SK-N-SH (cell line): ENCODE measurements around the gene CTNNB1. TPM values are rescaled to one million over a fixed set of nuclear protein-coding genes. Genes with fewer than 3 reads are reported as not detected.
"Not testable (repeated sequence)": the region's sequence is repeated elsewhere in the genome, so short reads cannot be mapped to it uniquely, and the experiment has no call there.

Source experiments
- CTCF ChIA-PET: fragments of 300-600, 350-600 bp; formaldehyde crosslinking; extraction: SDS; loops from one replicate; lab custom pipeline; 2021; lab: Yijun Ruan, JAX
- POLR2A ChIA-PET: fragments of 350-600 bp; sonication (Branson Sonifier 250); formaldehyde crosslinking; extraction: SDS; loops from one replicate; lab custom pipeline; 2020; ENCODE audit warnings: antibody characterized with exemption, inconsistent platforms; lab: Yijun Ruan, JAX
- DNase-seq: peaks from one replicate; pipeline ENCODE4 v3.0.0; 2012
- H2AFZ ChIP-seq: fragments of 200-600 bp; sonication (generic); 2 replicates; pipeline ENCODE4 v1.8.1; 2016; ENCODE audit warnings: antibody characterized with exemption, mild to moderate bottlenecking, low read depth
- H3F3A ChIP-seq: fragments of 200-600 bp; sonication (generic); replicated peaks from 2 replicates; pipeline ENCODE3; 2016; ENCODE audit warnings: antibody characterized with exemption, mild to moderate bottlenecking; ENCODE audit not compliant: insufficient read depth
- H3K27ac ChIP-seq, 2 experiments: fragments of 200-500 bp in 1 of 2; fragments of 200-600 bp in 1 of 2; sonication (Bioruptor generic) in 1 of 2; sonication (generic), shearing (Covaris generic) in 1 of 2; 2 replicates each; pipeline versions ENCODE4 v1.5.1 to v1.6.1; 2014 to 2016; ENCODE audit warnings: low read depth in 2 of 2, inconsistent platforms in 1 of 2, low read length in 1 of 2, mild to moderate bottlenecking in 1 of 2, mixed read lengths in 1 of 2
- H3K27me3 ChIP-seq: fragments of 200-600 bp; sonication (generic), shearing (Covaris generic); 2 replicates; pipeline ENCODE4 v1.6.1; 2016; ENCODE audit warnings: mixed run types; ENCODE audit not compliant: insufficient read depth
- H3K36me3 ChIP-seq, 2 experiments: fragments of 200-500 bp in 1 of 2; fragments of 200-600 bp in 1 of 2; sonication (Bioruptor generic) in 1 of 2; sonication (generic) in 1 of 2; replicated peaks in 1 of 2; 2 replicates each; pipeline versions ENCODE3 to v1.5.1; 2014 to 2016; ENCODE audit warnings: low read length in 1 of 2, mild to moderate bottlenecking in 1 of 2; ENCODE audit not compliant: insufficient read depth in 2 of 2, control insufficient read depth in 1 of 2
- H3K4me1 ChIP-seq, 2 experiments: fragments of 200-500 bp in 1 of 2; fragments of 200-600 bp in 1 of 2; sonication (Bioruptor generic) in 1 of 2; sonication (generic), shearing (Covaris generic) in 1 of 2; 2 replicates each; pipeline versions ENCODE4 v1.5.1 to v1.6.1; 2014 to 2016; ENCODE audit warnings: low read depth in 1 of 2, low read length in 1 of 2, mixed run types in 1 of 2; ENCODE audit not compliant: insufficient read depth in 2 of 2, control insufficient read depth in 1 of 2
- H3K4me2 ChIP-seq: fragments of 200-600 bp; sonication (generic), shearing (Covaris generic); 2 replicates; pipeline ENCODE4 v1.6.1; 2017; ENCODE audit warnings: mixed run types
- H3K4me3 ChIP-seq, 2 experiments: fragments of 200-500 bp in 1 of 2; fragments of 200-600 bp in 1 of 2; sonication (Bioruptor generic) in 1 of 2; sonication (generic), shearing (Covaris generic) in 1 of 2; 2 replicates each; pipeline versions ENCODE4 v1.5.1 to v1.8.1; 2014 to 2016; ENCODE audit warnings: low read depth in 2 of 2, inconsistent platforms in 1 of 2, low read length in 1 of 2, mild to moderate bottlenecking in 1 of 2, mixed read lengths in 1 of 2, moderate library complexity in 1 of 2
- H3K79me2 ChIP-seq: fragments of 200-600 bp; sonication (generic); 2 replicates; pipeline ENCODE4 v1.8.1; 2017; ENCODE audit warnings: mild to moderate bottlenecking; ENCODE audit not compliant: insufficient read depth
- H3K9ac ChIP-seq: fragments of 200-600 bp; sonication (generic); 2 replicates; pipeline ENCODE4 v1.6.1; 2017; ENCODE audit warnings: mixed run types
- H3K9me2 ChIP-seq: fragments of 200-600 bp; sonication (generic); 2 replicates; pipeline ENCODE4 v1.6.1; 2017; ENCODE audit warnings: mixed run types
- H3K9me3 ChIP-seq: fragments of 200-600 bp; sonication (generic); 2 replicates; pipeline ENCODE4 v1.6.1; 2017; ENCODE audit warnings: mixed run types, mild to moderate bottlenecking, moderate library complexity
- H4K20me1 ChIP-seq: fragments of 200-600 bp; sonication (generic); 2 replicates; pipeline ENCODE4 v1.6.1; 2017; ENCODE audit warnings: mild to moderate bottlenecking, mixed run types; ENCODE audit not compliant: insufficient read depth
- EP300 ChIP-seq, 2 experiments: IDR thresholded peaks; 2 replicates each; pipeline versions ENCODE4 v1.4.0 to v1.6.1; 2012; ENCODE audit warnings: borderline replicate concordance in 1 of 2, low read depth in 1 of 2, low read length in 1 of 2
- GABPA ChIP-seq: IDR thresholded peaks from 2 replicates; pipeline ENCODE4 v1.4.0; 2012; ENCODE audit warnings: low read depth, mild to moderate bottlenecking
- PBX3 ChIP-seq: IDR thresholded peaks from 2 replicates; pipeline ENCODE4; 2012
- REST ChIP-seq: IDR thresholded peaks from 2 replicates; pipeline ENCODE4 v1.6.1; 2012; ENCODE audit warnings: mild to moderate bottlenecking, low read depth, low read length, moderate library complexity
- RXRA ChIP-seq: IDR thresholded peaks from 2 replicates; pipeline ENCODE4 v1.4.0; 2012; ENCODE audit warnings: low read depth, mild to moderate bottlenecking, borderline replicate concordance
- SMC3 ChIP-seq: IDR thresholded peaks from 2 replicates; pipeline ENCODE4 v1.6.1; 2012; ENCODE audit warnings: low read depth, low read length, improper control_type of control experiment
- ZBTB33 ChIP-seq: IDR thresholded peaks from 2 replicates; pipeline ENCODE4 v1.4.0; 2012; ENCODE audit warnings: low read depth, borderline replicate concordance
- WGBS: methylation state at CpG from one replicate; pipeline ENCODE4 v1.1.6; 2017; ENCODE audit warnings: low lambda C conversion rate; 5-methylcytosine and 5-hydroxymethylcytosine counted together
- polyA plus RNA-seq, 3 experiments: library from polyadenylated mRNA; depleted of rRNA; stranded (reverse); fragments of >200 nt; gene quantifications; 2 replicates each; pipeline ENCODE4 v1.2.3, GENCODE V29; 2012
- TF ChIP-seq, protein P1 (sequence below): IDR thresholded peaks from 2 replicates; pipeline ENCODE4 v1.4.0; 2012; ENCODE audit warnings: low read depth, borderline replicate concordance

Gene CTNNB1
- polyA plus RNA-seq, 1 of the 3 experiments (the other 2 are of a cell fraction): 178 TPM

- ChIA-PET POLR2A (no interaction called here), CTCF (interaction anchor here (0.6 to 0.7 kb wide), 2 partner anchors 264 to 693 kb away, joined by 3 read pairs; no protein-coding TSS in a partner anchor)
- Histone ChIP-seq H3K9me2 (no peaks in the 10 kb centered on the region), H3K27me3 (no peaks in the 10 kb centered on the region), H3K4me3 (no peak overlapping the region), H4K20me1 (no peaks in the 10 kb centered on the region), H3K36me3 (no peaks in the 10 kb centered on the region), H3K4me1 (no peaks in the 10 kb centered on the region), H3K9ac (no peak overlapping the region), H3F3A (no peaks in the 10 kb centered on the region), H3K4me2 (no peak overlapping the region), H3K79me2 (no peaks in the 10 kb centered on the region), H3K9me3 (no peaks in the 10 kb centered on the region), H3K27ac (no peak overlapping the region), H2AFZ (no peak overlapping the region)
- DNase-seq: no peak
- TF ChIP-seq EP300 (IDR thresholded peaks at IDR 0.05; ENCODE audit: borderline replicate concordance in 1 of 2, low read depth in 1 of 2, low read length in 1 of 2) (no peak), REST (no peak), ZBTB33 (no peak), SMC3 (no peak), PBX3 (no peak), RXRA (no peak), GABPA (no peak)
- TF ChIP-seq, protein P1, sequence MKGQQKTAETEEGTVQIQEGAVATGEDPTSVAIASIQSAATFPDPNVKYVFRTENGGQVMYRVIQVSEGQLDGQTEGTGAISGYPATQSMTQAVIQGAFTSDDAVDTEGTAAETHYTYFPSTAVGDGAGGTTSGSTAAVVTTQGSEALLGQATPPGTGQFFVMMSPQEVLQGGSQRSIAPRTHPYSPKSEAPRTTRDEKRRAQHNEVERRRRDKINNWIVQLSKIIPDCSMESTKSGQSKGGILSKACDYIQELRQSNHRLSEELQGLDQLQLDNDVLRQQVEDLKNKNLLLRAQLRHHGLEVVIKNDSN: no peak
- 84% methylated on average over 13 of the region's 16 CpGs for WGBS
Observed at GRCh38 chr3:41277790-41278465, 78.6 kb downstream of the CTNNB1 start.

- H3K27ac ChIP-seq, H3K4me2 ChIP-seq, CTCF ChIA-PET, H3K36me3 ChIP-seq, H2AFZ ChIP-seq, H3F3A ChIP-seq, POLR2A ChIA-PET, H4K20me1 ChIP-seq, H3K9me3 ChIP-seq, DNase-seq, H3K9me2 ChIP-seq, H3K4me3 ChIP-seq, H3K79me2 ChIP-seq, H3K27me3 ChIP-seq, H3K9ac ChIP-seq, H3K4me1 ChIP-seq: not testable (repeated sequence)
- WGBS: 70% methylated on average over 3 of the region's 3 CpGs
Observed at GRCh38 chr3:41284934-41285333, 85.6 kb downstream of the CTNNB1 start.
